Breast epithelium (tissue), 4 donors: Measurements from ENCODE around the gene BACH2. TPM values are rescaled to one million over a fixed set of nuclear protein-coding genes. Genes with fewer than 3 reads are reported as not detected.

Source experiments
- DNase-seq, 2 donors: peaks; one replicate each; pipeline ENCODE4 v3.0.0-alpha.2; 2019; ENCODE audit warnings: low spot score in 2 of 2
- H3K27ac ChIP-seq, 2 donors: fragments of 200-600 bp; sonication (generic) in 1 of 2; one replicate each; pipeline ENCODE4 v1.5.1; 2016 to 2019; ENCODE audit warnings: mild to moderate bottlenecking in 1 of 2
- H3K27me3 ChIP-seq, 2 donors: fragments of 200-600 bp; sonication (generic) in 1 of 2; one replicate each; pipeline versions ENCODE4 v1.5.1 to v1.6.0; 2017 to 2019; ENCODE audit warnings: control low read depth in 1 of 2, mild to moderate bottlenecking in 1 of 2
- H3K36me3 ChIP-seq: fragments of 200-600 bp; one replicate; pipeline ENCODE4 v1.5.1; 2019
- H3K4me1 ChIP-seq, 2 donors: fragments of 200-600 bp; sonication (generic); one replicate each; pipeline ENCODE4 v1.5.1; 2016 to 2019; ENCODE audit warnings: control low read depth in 1 of 2
- H3K4me3 ChIP-seq, 3 donors: fragments of 200-600 bp; sonication (generic); 1 replicate in 2 of 3; 2 replicates in 1 of 3; pipeline ENCODE4 v1.5.1; 2016 to 2019; ENCODE audit warnings: mild to moderate bottlenecking in 3 of 3, moderate library complexity in 2 of 3
- H3K9me3 ChIP-seq, 2 donors: fragments of 200-600 bp; sonication (generic) in 1 of 2; one replicate each; pipeline ENCODE4 v1.5.1; 2016 to 2019; ENCODE audit warnings: control low read depth in 1 of 2
- POLR2A ChIP-seq: fragments of 450-650 bp; IDR thresholded peaks from one replicate; pipeline ENCODE4 v1.6.1; 2016; ENCODE audit warnings: antibody characterized with exemption, mild to moderate bottlenecking, moderate library complexity
- POLR2AphosphoS5 ChIP-seq, 3 donors: sonication (generic); formaldehyde crosslinking; IDR thresholded peaks; one replicate each; pipeline ENCODE4 v1.6.1; 2017; ENCODE audit warnings: antibody characterized with exemption in 3 of 3
- intact Hi-C: fragments of 100-400 bp; cut with DNase I; formaldehyde crosslinking; loops from one replicate; pipeline ENCODE4 v1.15.1; 2023; ENCODE audit warnings: low total_unique reads
- total RNA-seq, 3 donors: library from RNA; depleted of rRNA; stranded (reverse); fragments of >200 nt; gene quantifications; one replicate each; pipeline ENCODE4 v1.1.0, GENCODE V29; 2016
- TF ChIP-seq, protein P1 (sequence below), 3 donors: fragments of 450-650 bp; IDR thresholded peaks; one replicate each; pipeline ENCODE4 v1.5.1; 2016 to 2017; ENCODE audit warnings: antibody characterized with exemption in 3 of 3, mild to moderate bottlenecking in 3 of 3, moderate library complexity in 3 of 3

The BACH2 gene
- total RNA-seq, 3 donors from 2014 or later, result 6.2 to 13.8 (median 7.0) TPM

DNA sequence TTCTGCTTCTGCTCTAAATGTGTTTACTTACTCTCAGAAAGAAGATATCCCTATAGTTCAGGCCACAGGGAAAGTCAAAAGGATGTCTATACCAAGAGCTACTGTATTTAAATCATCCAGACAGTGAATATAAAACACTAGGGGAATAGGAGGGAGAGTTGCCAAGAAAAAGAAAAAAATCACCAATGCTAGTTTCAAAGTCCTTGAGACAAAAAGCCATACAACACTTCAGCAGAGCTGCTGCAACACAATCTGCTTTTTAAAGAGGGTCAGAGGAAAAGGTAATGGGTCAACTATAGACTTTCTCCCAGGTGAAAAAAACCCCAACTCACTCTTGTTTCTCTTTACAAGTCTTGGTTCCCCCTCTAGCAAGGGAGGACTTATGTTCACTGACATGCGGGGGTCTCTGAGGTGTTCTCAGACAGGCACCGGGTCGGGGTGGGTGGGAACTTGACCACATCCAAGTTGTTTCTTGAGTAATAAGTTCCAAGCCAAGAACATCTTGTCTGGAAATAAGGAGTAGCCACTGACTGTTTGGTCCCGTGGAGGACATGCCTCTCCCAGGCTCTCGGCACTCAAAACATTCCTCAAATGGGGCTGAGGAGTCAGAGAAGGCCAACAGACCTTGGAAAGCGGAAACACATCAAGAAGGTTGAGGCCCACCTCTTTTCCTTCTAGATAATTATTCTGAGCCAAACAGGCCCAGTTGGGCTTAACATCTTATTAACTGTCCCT is 354.7 kb downstream of the BACH2 start:
- H3K27ac ChIP-seq, result peak overlapping the region; percentile 3 to 37
- no peaks in the 10 kb centered on the region for H3K9me3 ChIP-seq
- no peaks in the 10 kb centered on the region for H3K36me3 ChIP-seq
- no peak for DNase-seq
- no peak overlapping the region for H3K4me3 ChIP-seq
- no peak for TF ChIP-seq POLR2A
- no peak for TF ChIP-seq POLR2AphosphoS5 (IDR thresholded peaks at IDR 0.05)
- TF ChIP-seq, protein P1, sequence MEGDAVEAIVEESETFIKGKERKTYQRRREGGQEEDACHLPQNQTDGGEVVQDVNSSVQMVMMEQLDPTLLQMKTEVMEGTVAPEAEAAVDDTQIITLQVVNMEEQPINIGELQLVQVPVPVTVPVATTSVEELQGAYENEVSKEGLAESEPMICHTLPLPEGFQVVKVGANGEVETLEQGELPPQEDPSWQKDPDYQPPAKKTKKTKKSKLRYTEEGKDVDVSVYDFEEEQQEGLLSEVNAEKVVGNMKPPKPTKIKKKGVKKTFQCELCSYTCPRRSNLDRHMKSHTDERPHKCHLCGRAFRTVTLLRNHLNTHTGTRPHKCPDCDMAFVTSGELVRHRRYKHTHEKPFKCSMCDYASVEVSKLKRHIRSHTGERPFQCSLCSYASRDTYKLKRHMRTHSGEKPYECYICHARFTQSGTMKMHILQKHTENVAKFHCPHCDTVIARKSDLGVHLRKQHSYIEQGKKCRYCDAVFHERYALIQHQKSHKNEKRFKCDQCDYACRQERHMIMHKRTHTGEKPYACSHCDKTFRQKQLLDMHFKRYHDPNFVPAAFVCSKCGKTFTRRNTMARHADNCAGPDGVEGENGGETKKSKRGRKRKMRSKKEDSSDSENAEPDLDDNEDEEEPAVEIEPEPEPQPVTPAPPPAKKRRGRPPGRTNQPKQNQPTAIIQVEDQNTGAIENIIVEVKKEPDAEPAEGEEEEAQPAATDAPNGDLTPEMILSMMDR (IDR thresholded peaks at IDR 0.05), result no peak
- H3K27me3 ChIP-seq, result no peaks in the 10 kb centered on the region
- intact Hi-C loops, result no loop called here
- no peaks in the 10 kb centered on the region for H3K4me1 ChIP-seq

DNA sequence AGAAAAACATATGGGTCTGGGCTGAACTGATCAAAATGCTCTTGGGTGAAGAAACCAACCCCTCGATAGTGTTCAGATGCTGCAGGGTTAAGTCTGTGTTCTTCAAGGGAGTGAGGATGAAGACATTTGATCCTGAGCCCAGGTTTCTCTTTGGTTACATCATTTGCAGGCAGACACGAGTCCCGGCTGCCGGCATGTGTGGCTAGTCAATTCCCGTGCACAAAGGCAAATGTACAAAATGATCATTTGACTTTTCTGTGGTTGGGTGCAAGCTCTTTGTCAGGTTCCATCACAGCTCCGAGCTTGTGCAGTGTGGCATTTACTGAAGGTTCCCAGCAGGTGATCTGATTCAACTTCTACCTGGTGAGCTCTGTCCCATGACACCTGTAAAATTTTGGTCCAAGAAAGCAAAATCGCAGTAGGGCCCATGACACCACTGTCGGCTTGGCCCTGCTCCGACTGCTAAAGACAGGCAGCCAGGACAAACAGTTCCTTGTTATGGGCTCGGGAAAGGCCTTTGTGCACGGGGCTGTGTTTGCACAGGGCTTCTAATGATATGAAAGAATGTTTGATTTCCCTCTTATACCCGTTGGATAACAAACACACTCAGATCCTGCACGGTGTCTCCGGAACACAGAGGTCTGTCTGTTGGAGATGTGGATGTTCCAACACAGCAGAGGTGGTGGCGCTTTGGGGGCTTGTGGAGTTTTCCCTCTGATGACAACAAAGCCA is 355.4 kb downstream of the BACH2 start:
- Histone ChIP-seq H3K27ac (peak overlapping the region; percentile 3 to 37), H3K4me1 (no peaks in the 10 kb centered on the region), H3K9me3 (no peaks in the 10 kb centered on the region), H3K4me3 (no peak overlapping the region), H3K27me3 (no peaks in the 10 kb centered on the region), H3K36me3 (no peaks in the 10 kb centered on the region)
- peak in 1 of 2 donors; percentile 31 for DNase-seq
- TF ChIP-seq POLR2A (no peak), POLR2AphosphoS5 (IDR thresholded peaks at IDR 0.05) (no peak)
- TF ChIP-seq, protein P1 (IDR thresholded peaks at IDR 0.05), result no peak
- intact Hi-C loops, result no loop called here

DNA sequence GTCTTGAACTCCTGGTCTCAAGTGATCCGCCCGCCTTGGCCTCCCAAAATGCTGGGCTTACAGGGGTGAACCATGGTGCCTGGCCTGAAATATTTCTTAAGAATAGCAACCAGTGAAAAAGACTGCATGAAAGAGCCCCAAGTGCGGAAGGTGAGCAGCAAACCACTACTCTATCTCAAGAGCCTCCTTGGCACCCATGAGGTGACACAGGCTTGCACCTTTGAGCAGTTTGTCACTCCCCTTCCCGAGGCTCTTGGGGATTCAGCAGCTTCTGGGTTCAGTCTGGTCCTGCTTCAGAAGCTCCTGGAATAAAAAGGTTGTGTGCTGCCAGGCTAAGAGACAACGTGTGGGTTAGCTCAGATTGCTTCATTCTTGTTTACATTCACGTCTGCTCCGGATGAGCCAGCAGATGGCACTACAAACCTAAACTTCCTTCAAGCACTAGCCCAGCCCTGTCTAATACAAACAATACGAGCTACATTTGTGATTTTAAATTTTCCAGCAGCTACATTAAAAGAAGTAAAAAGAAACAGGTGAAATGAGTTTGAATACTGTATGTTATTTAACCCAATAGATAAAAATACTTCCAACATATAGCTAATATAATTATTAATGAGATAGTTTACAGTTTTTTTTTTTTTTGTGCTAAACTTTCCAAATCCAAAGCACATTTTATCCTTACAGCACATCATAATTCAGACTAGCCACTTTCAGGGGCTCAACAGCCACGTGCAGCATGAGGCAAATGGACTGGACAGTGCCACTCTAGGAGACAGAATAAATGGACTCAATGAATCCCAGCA is 356.2 kb downstream of the BACH2 start:
- DNase-seq, result peak; percentile 68 to 72
- no peaks in the 10 kb centered on the region for H3K9me3 ChIP-seq
- no peaks in the 10 kb centered on the region for H3K36me3 ChIP-seq
- TF ChIP-seq, protein P1 (IDR thresholded peaks at IDR 0.05), result peak in 2 of 3 donors; percentile 71 to 79
- TF ChIP-seq POLR2A, result no peak
- TF ChIP-seq POLR2AphosphoS5 (IDR thresholded peaks at IDR 0.05), result peak in 1 of 3 donors; percentile 26
- peak overlapping the region; percentile 3 to 37 for H3K27ac ChIP-seq
- no peak overlapping the region for H3K4me3 ChIP-seq
- H3K4me1 ChIP-seq, result no peaks in the 10 kb centered on the region
- no peaks in the 10 kb centered on the region for H3K27me3 ChIP-seq
- intact Hi-C loops, result no loop called here

DNA sequence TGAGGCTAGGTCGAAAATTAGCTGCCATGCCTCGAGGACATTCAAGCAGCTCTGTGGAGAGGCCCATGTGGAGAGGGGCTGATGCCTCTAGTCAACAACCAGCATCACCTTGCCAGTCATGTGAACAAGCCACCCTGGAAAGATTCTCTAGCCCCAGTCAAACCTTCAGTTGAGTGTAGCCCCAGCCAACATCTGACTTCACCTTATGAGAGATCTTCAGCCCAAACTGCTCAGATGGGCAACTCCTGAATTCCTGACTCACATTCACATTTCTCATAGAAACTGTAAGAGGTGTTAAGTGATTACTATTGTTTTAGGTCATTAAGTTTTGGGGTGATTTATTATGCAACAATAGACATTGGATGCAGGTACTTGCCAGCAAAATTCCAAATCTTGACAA is 357.5 kb downstream of the BACH2 start:
- Histone ChIP-seq H3K27me3 (no peaks in the 10 kb centered on the region), H3K27ac (no peak overlapping the region), H3K36me3 (no peaks in the 10 kb centered on the region), H3K9me3 (no peaks in the 10 kb centered on the region), H3K4me3 (no peak overlapping the region), H3K4me1 (no peaks in the 10 kb centered on the region)
- TF ChIP-seq, protein P1 (IDR thresholded peaks at IDR 0.05), result no peak
- TF ChIP-seq POLR2AphosphoS5 (IDR thresholded peaks at IDR 0.05), result no peak
- no peak for TF ChIP-seq POLR2A
- intact Hi-C loops, result no loop called here
- DNase-seq, result no peak
